8988T (cell line): ENCODE data around the gene ZFYVE28.

Source experiments
- DNase-seq: peaks from one replicate; pipeline ENCODE4 v3.0.0; 2011

ZFYVE28 gene

GRCh38 chr4:2299794-2300193, 118.7 kb downstream of the ZFYVE28 start:
- no peak for DNase-seq

- no peak for DNase-seq
Measured at GRCh38 chr4:2298532-2298991, 119.9 kb downstream of the ZFYVE28 start.

GRCh38 chr4:2297606-2298531, 120.6 kb downstream of the ZFYVE28 start:
- no peak for DNase-seq

- no peak for DNase-seq
Measured at GRCh38 chr4:2296631-2297601, 121.5 kb downstream of the ZFYVE28 start.

DNA sequence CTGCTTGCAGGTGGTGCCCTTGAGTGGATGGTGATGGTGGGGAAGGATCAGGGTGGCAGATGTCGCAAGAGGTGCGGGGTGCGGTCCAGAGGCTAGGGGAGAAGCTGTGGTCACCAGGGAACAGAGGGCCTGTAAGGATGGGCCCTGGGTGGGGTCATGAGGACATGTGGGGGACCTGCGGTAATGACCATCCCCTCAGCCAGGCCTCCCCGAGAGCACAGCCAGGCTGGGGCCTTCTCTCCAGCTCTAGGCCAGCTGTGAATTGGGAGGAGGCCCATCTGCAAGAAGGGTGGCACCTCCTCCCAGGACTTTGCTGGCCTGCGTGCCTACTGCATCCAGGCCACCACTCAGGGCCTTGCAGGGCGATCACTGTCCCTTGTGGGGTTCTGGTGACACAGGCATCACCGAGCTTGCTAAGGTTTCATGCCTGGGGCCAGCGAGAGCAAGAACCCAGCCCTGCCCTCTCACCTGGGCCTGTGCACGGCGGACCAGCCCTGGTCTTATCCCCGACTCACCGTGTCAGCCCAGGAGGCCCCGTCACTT, 122.5 kb downstream of the ZFYVE28 start:
- no peak for DNase-seq

DNA sequence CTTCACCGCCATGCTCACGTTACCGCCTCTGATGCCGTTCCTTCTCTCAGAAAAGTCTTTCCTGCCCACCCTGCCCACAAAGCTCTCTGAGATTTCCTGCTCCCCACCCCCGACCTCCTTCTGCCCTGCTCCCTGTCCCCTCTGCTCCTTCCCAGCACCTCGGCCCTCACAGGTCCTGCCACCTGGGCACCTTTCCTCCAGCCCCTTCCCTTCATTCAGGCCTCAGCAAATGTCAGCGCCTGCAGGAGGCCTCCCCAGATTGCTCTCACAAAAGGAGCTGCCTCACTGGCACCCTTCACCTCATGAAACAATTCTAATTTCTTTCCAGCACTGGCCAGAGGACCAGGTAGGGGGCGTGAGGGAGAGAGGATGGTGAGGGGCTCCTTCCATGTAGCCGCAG, 122.9 kb downstream of the ZFYVE28 start:
- no peak for DNase-seq

DNA sequence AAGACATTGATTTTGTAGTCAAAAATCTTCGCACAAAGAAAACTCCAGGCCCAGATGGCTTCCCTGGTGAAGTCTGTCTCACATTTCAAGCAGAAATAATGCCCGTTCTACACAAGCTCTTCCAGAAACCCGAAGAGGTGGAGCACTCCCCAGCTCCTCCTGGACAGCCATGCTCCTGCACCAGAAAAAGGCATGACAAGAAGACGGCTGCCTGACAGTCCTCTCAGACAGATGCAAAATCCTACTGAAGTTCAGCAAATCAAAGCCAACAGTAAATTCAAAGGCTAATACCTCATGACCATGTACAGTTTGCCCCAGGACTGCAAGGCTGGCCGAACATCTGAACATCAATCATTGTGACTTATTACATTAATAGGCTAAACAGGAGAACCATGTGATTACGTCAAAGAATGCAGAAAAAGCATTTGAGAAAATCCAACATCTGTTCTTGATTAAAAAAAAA, 125.8 kb downstream of the ZFYVE28 start:
- no peak for DNase-seq

DNA sequence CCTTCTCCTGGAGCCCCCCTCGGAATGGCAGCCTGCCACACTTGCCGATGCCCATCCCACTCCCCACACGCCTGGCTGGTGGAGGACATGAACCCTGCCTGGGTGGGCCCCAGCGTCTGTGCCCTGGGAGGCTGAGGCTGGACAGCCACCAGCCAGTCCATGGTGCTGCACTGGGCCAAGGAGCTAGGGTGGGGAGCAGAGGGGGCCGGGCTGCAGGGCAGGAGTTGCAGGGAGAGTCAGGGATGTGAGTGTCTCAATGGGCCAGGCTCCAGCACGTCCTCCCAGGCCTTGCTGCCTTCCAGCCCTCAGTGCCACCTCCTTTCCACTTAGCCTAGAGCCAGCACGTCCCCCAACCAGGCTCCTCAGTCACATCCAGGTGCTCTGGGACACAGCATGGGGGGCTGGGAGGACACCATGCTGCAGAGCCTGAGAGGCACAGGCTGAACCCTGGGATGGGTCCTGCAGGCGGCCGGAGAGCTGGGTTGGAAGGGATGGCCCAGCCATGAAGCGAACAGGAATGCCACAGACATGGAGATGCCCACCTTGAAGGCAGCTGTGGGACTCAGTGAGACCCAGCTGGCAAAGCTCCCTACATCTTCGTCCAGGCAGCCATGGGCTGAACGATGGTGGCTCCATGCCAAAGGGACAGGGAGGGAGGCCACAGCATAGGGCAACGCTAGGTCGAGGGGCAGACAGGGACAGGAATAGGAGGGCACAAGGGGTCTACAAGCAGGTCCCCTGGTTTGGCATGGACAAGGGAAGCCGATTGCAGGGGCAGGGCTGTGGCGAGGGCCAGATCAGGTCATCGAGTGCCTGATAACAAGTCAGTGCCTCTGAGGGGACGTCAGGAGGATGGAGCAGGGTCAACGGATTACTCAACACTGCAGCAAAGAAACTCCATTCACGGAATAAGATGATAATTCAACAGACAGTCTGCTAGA, 126.5 kb downstream of the ZFYVE28 start:
- DNase-seq: no peak

GRCh38 chr4:2290974-2291704, 127.3 kb downstream of the ZFYVE28 start:
- DNase-seq: no peak

GRCh38 chr4:2290488-2290887, 128.0 kb downstream of the ZFYVE28 start:
- DNase-seq: no peak

GRCh38 chr4:2289955-2290333, 128.5 kb downstream of the ZFYVE28 start:
- no peak for DNase-seq

DNA sequence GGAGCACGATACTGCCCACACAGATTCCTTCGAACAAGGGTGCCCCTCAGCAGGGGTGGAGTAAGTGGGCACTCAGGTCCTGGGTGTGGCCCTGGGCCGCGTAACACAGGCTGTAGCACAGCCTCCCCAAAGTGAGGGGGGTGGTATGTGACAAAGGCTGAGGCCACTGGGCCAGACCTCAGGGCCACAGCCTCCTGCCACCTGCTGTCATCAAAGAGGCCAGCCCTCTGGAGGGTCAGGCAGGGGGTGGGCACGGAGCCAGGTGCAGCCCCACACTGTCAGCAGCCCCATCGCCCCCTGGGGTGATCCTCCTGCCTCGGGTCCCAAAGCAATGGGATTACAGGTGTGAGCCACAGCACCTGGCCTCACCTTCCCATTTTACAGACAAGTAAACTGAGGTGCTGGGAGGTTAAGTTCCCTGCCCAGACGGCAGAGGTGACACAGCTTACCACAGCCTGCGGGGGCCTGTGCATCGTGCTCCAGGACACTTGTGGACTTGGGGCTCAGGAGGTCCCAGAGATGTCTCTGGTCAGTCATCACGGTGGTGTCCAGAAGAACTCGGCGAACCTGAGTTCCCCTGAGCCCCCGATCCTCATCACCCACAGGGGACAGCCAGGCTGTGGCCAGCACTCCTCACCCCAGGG, 129.0 kb downstream of the ZFYVE28 start:
- no peak for DNase-seq

DNA sequence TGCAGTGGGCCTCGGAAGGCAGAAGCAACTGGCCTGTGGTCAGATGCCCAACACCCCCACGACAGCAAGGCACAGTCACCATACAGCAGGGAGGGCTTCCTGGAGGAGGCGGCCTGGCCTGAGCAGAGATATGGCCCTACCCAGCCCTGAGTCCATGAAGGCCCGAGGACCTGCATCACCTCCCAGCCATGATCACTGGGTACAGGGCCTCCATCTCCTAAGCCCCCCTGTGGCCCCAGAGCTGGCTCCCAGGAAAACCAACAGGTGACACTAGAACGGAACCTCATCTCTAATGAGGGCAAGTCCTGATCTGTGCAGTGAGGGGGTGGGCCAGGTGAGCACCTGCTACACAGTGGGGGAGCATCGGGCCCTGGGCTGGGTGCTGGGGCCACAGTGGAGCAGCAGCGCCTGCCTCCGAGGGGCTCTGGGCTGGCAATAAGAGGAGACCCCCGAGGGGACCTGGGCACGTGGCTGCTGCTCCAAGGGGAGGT, 130.3 kb downstream of the ZFYVE28 start:
- DNase-seq: no peak

- DNase-seq: no peak
Measured at GRCh38 chr4:2287594-2287915, 130.9 kb downstream of the ZFYVE28 start.

- DNase-seq: no peak
Measured at GRCh38 chr4:2286904-2287593, 131.4 kb downstream of the ZFYVE28 start.

- no peak for DNase-seq
Measured at GRCh38 chr4:2285613-2286381, 132.6 kb downstream of the ZFYVE28 start.

GRCh38 chr4:2284934-2285612, 133.4 kb downstream of the ZFYVE28 start:
- no peak for DNase-seq

DNA sequence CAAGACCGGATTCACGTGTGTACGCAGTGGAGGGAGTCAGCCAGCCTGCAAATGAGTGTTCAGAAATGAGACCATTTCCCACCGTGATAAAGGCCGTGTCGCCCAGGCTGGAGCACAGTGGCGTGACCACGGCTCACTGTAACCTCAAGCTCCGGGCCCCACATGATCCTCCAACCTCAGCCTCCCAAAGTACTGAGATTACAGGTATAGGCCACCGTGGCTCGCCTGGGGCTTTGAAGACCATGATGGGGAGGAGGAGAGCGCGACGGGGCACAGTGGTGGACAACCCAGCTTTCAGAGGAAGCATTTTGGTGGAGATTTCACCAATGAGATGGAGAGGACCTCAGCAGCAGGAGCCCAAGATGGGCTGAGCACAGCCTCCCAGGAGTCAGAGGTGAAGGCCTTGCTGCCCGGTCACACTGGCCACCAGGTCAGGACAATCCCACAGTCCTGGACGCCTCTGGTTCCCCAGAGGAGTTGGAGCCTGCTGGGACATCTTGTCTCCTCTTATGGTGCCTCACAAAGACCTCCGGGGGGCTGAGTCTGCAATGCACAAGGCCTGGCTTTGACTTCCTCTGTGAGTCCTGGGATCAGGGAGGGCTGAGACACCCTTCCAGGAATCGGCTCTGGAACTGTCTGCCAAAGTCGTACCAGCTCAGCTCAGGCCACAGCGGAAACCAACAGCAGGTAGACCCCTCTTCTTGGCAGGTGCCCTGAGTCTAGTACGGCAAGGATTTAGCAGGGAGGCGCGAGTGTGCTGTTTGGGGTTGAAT, 134.1 kb downstream of the ZFYVE28 start:
- DNase-seq: no peak
